HG02943 (cell line): ENCODE data around the gene LRRC3.

Source experiments
- ATAC-seq: cut with Tn5 transposase; IDR thresholded peaks from one replicate; pipeline ENCODE4 v1.9.1; 2021; ENCODE audit warnings: mild to moderate bottlenecking, low read depth, moderate library complexity; ENCODE audit not compliant: unreplicated experiment

LRRC3 gene

DNA sequence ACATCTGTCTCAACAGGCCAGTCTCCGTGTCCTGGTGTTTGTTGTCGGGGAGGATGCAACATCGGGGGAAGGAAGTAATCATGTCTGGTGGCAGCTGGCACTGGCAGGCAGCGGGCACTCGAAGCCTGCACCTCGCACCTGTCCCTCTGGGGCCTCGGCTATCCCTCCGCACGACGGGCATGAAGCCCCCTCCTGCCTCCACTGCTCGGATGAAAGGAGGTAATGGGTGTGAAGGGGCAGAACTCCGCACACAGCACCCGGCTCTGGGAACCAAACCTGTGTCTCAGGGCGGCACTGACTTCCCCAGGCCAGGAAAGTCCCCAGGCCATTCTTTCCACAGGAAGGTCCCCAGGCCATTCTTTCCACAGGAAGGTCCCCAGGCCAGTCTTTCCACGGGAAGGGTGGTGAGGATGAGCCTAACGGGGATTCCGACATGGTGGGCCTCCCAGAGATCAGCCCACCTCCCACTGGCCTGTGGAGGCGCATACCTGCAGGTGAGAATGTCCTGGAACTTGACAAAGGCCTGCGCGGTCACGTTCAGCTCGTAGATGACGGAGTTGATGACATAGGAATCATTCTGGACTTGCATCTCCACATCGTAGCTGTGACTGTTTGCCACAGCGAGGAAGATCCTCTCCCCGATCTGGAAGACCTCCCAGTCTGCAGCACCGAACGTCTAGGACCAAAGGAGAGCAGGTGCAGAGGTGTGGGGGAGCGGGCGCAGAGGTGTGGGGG is 53.6 kb downstream of the LRRC3 start:
- ATAC-seq, result no peak

- no peak for ATAC-seq
Observed at GRCh38 chr21:44509539-44509938, 54.2 kb downstream of the LRRC3 start.

DNA sequence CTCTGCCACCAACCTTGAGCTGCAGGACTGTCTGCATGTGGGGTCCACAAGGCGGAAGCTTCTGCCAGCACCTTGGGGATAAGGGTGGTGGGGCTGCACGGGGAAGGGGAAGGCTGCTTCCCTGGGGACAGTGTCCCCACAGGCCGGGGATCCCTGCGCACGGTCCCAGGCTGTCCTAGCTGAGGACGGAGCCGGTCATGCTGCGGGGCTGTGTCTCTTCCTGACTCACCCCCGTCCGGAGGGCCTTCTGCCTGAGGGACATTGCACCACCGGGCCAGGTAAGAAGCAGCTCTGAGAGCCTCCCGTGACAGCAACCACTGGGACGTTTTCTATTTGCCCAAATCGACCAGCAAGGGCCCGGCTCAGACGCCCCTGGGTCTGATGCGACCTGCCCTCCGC is 54.8 kb downstream of the LRRC3 start:
- no peak for ATAC-seq

GRCh38 chr21:44510508-44511218 is 55.4 kb downstream of the LRRC3 start:
- ATAC-seq, result no peak

GRCh38 chr21:44511219-44511937 is 56.1 kb downstream of the LRRC3 start:
- no peak for ATAC-seq
